B cell (primary cell): ENCODE data around the gene VAC14. TPM values are rescaled to one million over a fixed set of nuclear protein-coding genes. Genes with fewer than 3 reads are reported as not detected.

ENCODE experiments used
- ATAC-seq: fragments of 200-7000 bp; cut with Tn5 transposase; one replicate; pipeline ENCODE4 v1.10.0; 2021; ENCODE audit warnings: low read depth, mild to moderate bottlenecking, moderate number of reproducible peaks, moderate library complexity
- CTCF ChIA-PET: fragments of 350-600 bp; sonication (Branson Sonifier 250); formaldehyde crosslinking; loops from one replicate; lab custom pipeline; 2021; ENCODE audit warnings: antibody characterized with exemption, inconsistent platforms; lab: Charles Lee
- POLR2A ChIA-PET: fragments of 350-600 bp; sonication (Branson Sonifier 250); formaldehyde crosslinking; loops from one replicate; lab custom pipeline; 2021; ENCODE audit warnings: antibody characterized with exemption; lab: Charles Lee
- DNase-seq: peaks from one replicate; pipeline ENCODE4 v3.0.0; 2013
- H2AFZ ChIP-seq: 2 replicates; pipeline ENCODE4 v1.6.1; 2012; ENCODE audit warnings: mild to moderate bottlenecking, low read depth, low read length; ENCODE audit not compliant: insufficient read depth, poor library complexity, severe bottlenecking
- H3K27ac ChIP-seq, 2 donors: 1 replicate in 1 of 2; 2 replicates in 1 of 2; pipeline ENCODE4 v1.5.1; 2012 to 2013; ENCODE audit warnings: low read length in 2 of 2, mild to moderate bottlenecking in 2 of 2, moderate library complexity in 1 of 2
- H3K27me3 ChIP-seq, 4 experiments: fragments of 200-600 bp in 1 of 4; sonication (generic) in 1 of 4; replicated peaks in 1 of 4; 1 replicate in 2 of 4; 2 replicates in 2 of 4; pipeline versions ENCODE4 v1.6.1 to v1.7.0; 2013 to 2016; ENCODE audit warnings: low read length in 3 of 4, mild to moderate bottlenecking in 2 of 4, mixed read lengths in 1 of 4, moderate library complexity in 1 of 4; ENCODE audit not compliant: insufficient read depth in 4 of 4, control insufficient read depth in 3 of 4; ENCODE audit errors: control extremely low read depth in 1 of 4
- H3K36me3 ChIP-seq, 2 experiments: replicated peaks in 1 of 2; 1 replicate in 1 of 2; 2 replicates in 1 of 2; pipeline versions ENCODE4 v1.6.1 to v1.7.1; 2013; ENCODE audit warnings: low read length in 1 of 2; ENCODE audit not compliant: insufficient read depth in 2 of 2, control insufficient read depth in 1 of 2; ENCODE audit errors: control extremely low read depth in 1 of 2, extremely low read depth in 1 of 2
- H3K4me1 ChIP-seq, 2 donors: fragments of 200-600 bp in 1 of 2; sonication (generic) in 1 of 2; 1 replicate in 1 of 2; 2 replicates in 1 of 2; pipeline versions ENCODE4 v1.5.1 to v1.6.1; 2013 to 2017; ENCODE audit warnings: low read length in 2 of 2; ENCODE audit not compliant: control insufficient read depth in 2 of 2, insufficient read depth in 2 of 2
- H3K4me2 ChIP-seq: replicated peaks from 2 replicates; pipeline ENCODE3; 2012; ENCODE audit warnings: mild to moderate bottlenecking, low read depth, low read length; ENCODE audit not compliant: poor library complexity, severe bottlenecking
- H3K4me3 ChIP-seq, 5 experiments: fragments of 200-600 bp in 1 of 5; sonication (generic) in 1 of 5; 1 replicate in 3 of 5; 2 replicates in 2 of 5; pipeline versions ENCODE4 v1.5.1 to v1.7.0; 2011 to 2016; ENCODE audit warnings: low read length in 4 of 5, mild to moderate bottlenecking in 4 of 5, low read depth in 2 of 5, control low read depth in 1 of 5, moderate library complexity in 1 of 5; ENCODE audit not compliant: insufficient read depth in 1 of 5; ENCODE audit errors: control extremely low read depth in 1 of 5, extremely low read depth in 1 of 5
- H3K79me2 ChIP-seq: fragments of 200-600 bp; sonication (generic); one replicate; pipeline ENCODE4 v1.6.0; 2016; ENCODE audit warnings: low read length; ENCODE audit not compliant: control insufficient read depth, insufficient read depth
- H3K9ac ChIP-seq: fragments of 200-600 bp; sonication (generic); 2 replicates; pipeline ENCODE4 v1.6.1; 2017; ENCODE audit warnings: mild to moderate bottlenecking, low read length, moderate library complexity
- H3K9me3 ChIP-seq, 3 donors: one replicate each; pipeline versions ENCODE4 v1.6.1 to v1.7.1; 2013; ENCODE audit warnings: low read length in 2 of 3; ENCODE audit not compliant: control insufficient read depth in 2 of 3, insufficient read depth in 1 of 3; ENCODE audit errors: control extremely low read depth in 1 of 3
- H4K20me1 ChIP-seq: 2 replicates; pipeline ENCODE4 v1.6.0; 2012; ENCODE audit warnings: mild to moderate bottlenecking, low read length; ENCODE audit not compliant: insufficient read depth, control insufficient read depth, poor library complexity, severe bottlenecking
- H3K27ac Mint-ChIP-seq: one replicate; pipeline ENCODE4 v1.8.0; 2021; ENCODE audit warnings: mixed read lengths
- H3K27me3 Mint-ChIP-seq: one replicate; pipeline ENCODE4 v1.8.0; 2021; ENCODE audit warnings: mixed read lengths
- H3K4me1 Mint-ChIP-seq: one replicate; pipeline ENCODE4 v1.8.0; 2021; ENCODE audit warnings: mixed read lengths
- H3K4me3 Mint-ChIP-seq: one replicate; pipeline ENCODE4 v1.8.0; 2021; ENCODE audit warnings: mixed read lengths
- H3K9me3 Mint-ChIP-seq: one replicate; pipeline ENCODE4 v1.8.0; 2022; ENCODE audit warnings: mixed read lengths; ENCODE audit not compliant: insufficient read depth
- EZH2 ChIP-seq: IDR thresholded peaks from 2 replicates; pipeline ENCODE4 v1.6.1; 2012; ENCODE audit warnings: borderline replicate concordance, low read depth, mild to moderate bottlenecking, moderate library complexity, low read length; ENCODE audit not compliant: insufficient read depth, poor library complexity, severe bottlenecking
- WGBS: methylation state at CpG from one replicate; pipeline ENCODE4 v1.1.5; 2013; ENCODE audit warnings: missing lambda C conversion rate; ENCODE audit not compliant: insufficient coverage; 5-methylcytosine and 5-hydroxymethylcytosine counted together
- intact Hi-C: fragments of 100-400 bp; cut with micrococcal nuclease; formaldehyde crosslinking; loops from one replicate; pipeline ENCODE4 v1.10.0; 2022
- polyA plus RNA-seq: library from polyadenylated mRNA; depleted of rRNA; stranded (reverse); fragments of >200 nt; gene quantifications from 2 replicates; pipeline ENCODE4 v1.2.3, GENCODE V29; 2012
- total RNA-seq, 2 donors: library from RNA; stranded (reverse); fragments of 120-200 nt in 1 of 2; gene quantifications; 1 replicate in 1 of 2; 2 replicates in 1 of 2; pipeline versions ENCODE4 v1.2.3 to v1.2.4, GENCODE V29; 2013 to 2022
- TF ChIP-seq, protein P1 (sequence below): fragments of 200-600 bp; IDR thresholded peaks from one replicate; pipeline ENCODE4 v1.8.0; 2022; ENCODE audit warnings: antibody characterized with exemption, mild to moderate bottlenecking

Gene VAC14
- total and polyA plus RNA-seq, 2 donors (not counting 1 experiment from before 2014, with no cell fraction given) = 42.6 to 64.7 TPM

DNA sequence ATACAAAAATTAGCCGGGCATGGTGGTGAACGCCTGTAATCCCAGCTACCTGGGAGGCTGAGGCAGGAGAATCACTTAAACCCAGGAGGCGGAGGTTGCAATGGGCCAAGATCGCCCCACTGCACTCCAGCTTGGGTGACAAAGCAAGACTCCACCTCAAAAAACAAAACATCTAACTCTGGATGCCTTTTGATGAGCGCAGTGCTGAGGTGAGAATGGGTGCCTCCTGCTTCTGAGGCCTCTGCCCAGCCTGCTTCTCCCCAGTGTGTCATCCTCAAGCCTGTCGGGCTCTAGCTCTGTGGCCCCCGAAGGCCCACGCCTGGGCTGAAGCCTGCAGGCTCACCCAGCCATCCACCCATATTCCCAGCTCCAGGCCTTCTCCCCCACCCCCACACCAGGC lies 104.6 kb downstream of the VAC14 start:
- Histone ChIP-seq H3K27me3 (no peaks in the 10 kb centered on the region), H3K27ac (no peak overlapping the region), H3K4me1 (no peaks in the 10 kb centered on the region), H4K20me1 (peaks cover 4% of the 10 kb centered on the region), H3K4me3 (no peak overlapping the region), H2AFZ (no peak overlapping the region), H3K36me3 (peaks cover 0 to 14% of the 10 kb centered on the region in 2 experiments), H3K4me2 (no peak overlapping the region), H3K9me3 (no peaks in the 10 kb centered on the region), H3K9ac (no peak overlapping the region), H3K79me2 (no peaks in the 10 kb centered on the region)
- DNase-seq = no peak
- 97% methylated on average over 4 of the region's 8 CpGs for WGBS
- no peaks in the 10 kb centered on the region for H3K4me1 Mint-ChIP-seq
- no peak overlapping the region for H3K4me3 Mint-ChIP-seq
- H3K27me3 Mint-ChIP-seq = no peaks in the 10 kb centered on the region
- ATAC-seq = no peak
- intact Hi-C loops = no loop called here
- POLR2A ChIA-PET = no interaction called here
- TF ChIP-seq, protein P1, sequence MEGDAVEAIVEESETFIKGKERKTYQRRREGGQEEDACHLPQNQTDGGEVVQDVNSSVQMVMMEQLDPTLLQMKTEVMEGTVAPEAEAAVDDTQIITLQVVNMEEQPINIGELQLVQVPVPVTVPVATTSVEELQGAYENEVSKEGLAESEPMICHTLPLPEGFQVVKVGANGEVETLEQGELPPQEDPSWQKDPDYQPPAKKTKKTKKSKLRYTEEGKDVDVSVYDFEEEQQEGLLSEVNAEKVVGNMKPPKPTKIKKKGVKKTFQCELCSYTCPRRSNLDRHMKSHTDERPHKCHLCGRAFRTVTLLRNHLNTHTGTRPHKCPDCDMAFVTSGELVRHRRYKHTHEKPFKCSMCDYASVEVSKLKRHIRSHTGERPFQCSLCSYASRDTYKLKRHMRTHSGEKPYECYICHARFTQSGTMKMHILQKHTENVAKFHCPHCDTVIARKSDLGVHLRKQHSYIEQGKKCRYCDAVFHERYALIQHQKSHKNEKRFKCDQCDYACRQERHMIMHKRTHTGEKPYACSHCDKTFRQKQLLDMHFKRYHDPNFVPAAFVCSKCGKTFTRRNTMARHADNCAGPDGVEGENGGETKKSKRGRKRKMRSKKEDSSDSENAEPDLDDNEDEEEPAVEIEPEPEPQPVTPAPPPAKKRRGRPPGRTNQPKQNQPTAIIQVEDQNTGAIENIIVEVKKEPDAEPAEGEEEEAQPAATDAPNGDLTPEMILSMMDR = no peak
- TF ChIP-seq EZH2 = no peak
- H3K27ac Mint-ChIP-seq = no peak overlapping the region
- no peaks in the 10 kb centered on the region for H3K9me3 Mint-ChIP-seq
- CTCF ChIA-PET = no interaction called here

DNA sequence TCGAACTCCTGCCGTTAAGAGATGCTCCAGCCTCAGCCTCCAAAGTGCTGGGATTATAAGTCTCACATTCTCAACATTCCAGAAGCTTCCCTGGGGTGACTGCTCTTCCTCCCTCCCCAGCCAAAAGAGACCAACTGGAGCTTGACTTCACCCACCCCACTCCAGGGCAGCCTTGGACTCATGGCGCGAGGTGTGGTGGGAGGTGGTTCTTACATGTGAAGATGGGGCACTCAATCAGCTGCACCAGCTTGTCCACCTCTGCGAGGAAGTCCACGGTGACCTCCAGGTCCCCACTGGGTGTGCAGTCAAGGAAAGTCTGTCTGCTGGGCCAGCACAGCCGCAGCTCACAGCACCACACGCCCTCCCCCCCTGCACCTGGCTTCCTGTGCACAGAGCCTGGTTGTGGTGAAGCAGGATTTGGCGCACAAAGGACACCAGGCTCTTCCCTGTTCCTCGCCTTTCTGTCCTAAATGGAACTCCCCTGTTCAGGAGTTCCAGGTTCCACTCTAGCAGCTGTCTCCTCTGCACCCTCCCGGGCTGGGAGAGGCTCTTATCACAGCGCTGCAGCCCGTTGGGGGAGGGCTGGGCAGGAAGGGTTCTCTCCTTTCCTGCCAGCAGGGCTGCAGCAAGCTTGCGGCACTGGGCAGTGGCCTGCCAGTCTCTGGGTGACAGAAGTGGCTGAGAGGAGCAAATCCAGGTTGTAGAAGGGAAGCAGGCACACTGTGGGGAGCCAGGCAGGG lies 105.5 kb downstream of the VAC14 start:
- Mint-ChIP-seq H3K27me3 (no peaks in the 10 kb centered on the region), H3K27ac (no peak overlapping the region), H3K4me1 (no peaks in the 10 kb centered on the region), H3K4me3 (no peak overlapping the region), H3K9me3 (no peaks in the 10 kb centered on the region)
- no peaks in the 10 kb centered on the region for H3K79me2 ChIP-seq
- TF ChIP-seq, protein P1 = no peak
- no peak for TF ChIP-seq EZH2
- H3K9ac ChIP-seq = no peak overlapping the region
- no peak overlapping the region for H3K4me3 ChIP-seq
- ATAC-seq = no peak
- H3K4me1 ChIP-seq = no peaks in the 10 kb centered on the region
- DNase-seq = no peak
- CTCF ChIA-PET = no interaction called here
- no peak overlapping the region for H2AFZ ChIP-seq
- H3K4me2 ChIP-seq = no peak overlapping the region
- H3K27me3 ChIP-seq = no peaks in the 10 kb centered on the region
- no peaks in the 10 kb centered on the region for H4K20me1 ChIP-seq
- H3K27ac ChIP-seq = no peak overlapping the region
- peaks cover 0 to 14% of the 10 kb centered on the region in 2 experiments for H3K36me3 ChIP-seq
- H3K9me3 ChIP-seq = no peaks in the 10 kb centered on the region
- intact Hi-C loops = no loop called here
- POLR2A ChIA-PET = no interaction called here
- 40% methylated on average over 8 of the region's 14 CpGs for WGBS
